Astrocyte (in vitro differentiated cells and primary cell): ENCODE measurements around the gene EYS. TPM values are rescaled to one million over a fixed set of nuclear protein-coding genes. Genes with fewer than 3 reads are reported as not detected.

Experiments used
- DNase-seq: peaks from one replicate; pipeline ENCODE4 v3.0.0-alpha.2; 2010; ENCODE audit warnings: low read depth
- FAIRE-seq: peaks from 2 replicates; lab custom pipeline; 2011; peaks lifted over from hg19 to GRCh38; lab: Jason Lieb, UNC
- H2AFZ ChIP-seq: 2 replicates; pipeline ENCODE4 v1.6.0; 2012; ENCODE audit warnings: low read depth, low read length, inconsistent platforms
- H3K27ac ChIP-seq: 2 replicates; pipeline ENCODE4 v1.5.1; 2011; ENCODE audit warnings: low read depth, low read length, inconsistent platforms
- H3K27me3 ChIP-seq: 2 replicates; pipeline ENCODE4 v1.6.0; 2011; ENCODE audit warnings: low read length, inconsistent platforms; ENCODE audit not compliant: insufficient read depth
- H3K36me3 ChIP-seq: 2 replicates; pipeline ENCODE4 v1.5.1; 2011; ENCODE audit warnings: low read length, inconsistent platforms; ENCODE audit not compliant: insufficient read depth
- H3K4me1 ChIP-seq: 2 replicates; pipeline ENCODE4 v1.5.1; 2011; ENCODE audit warnings: low read length, inconsistent platforms; ENCODE audit not compliant: insufficient read depth
- H3K4me2 ChIP-seq: 2 replicates; pipeline ENCODE4 v1.6.0; 2012; ENCODE audit warnings: low read length, inconsistent platforms
- H3K4me3 ChIP-seq: 2 replicates; pipeline ENCODE4 v1.5.1; 2011; ENCODE audit warnings: low read depth, mild to moderate bottlenecking, low read length, inconsistent platforms; ENCODE audit not compliant: insufficient read depth
- H3K79me2 ChIP-seq: 2 replicates; pipeline ENCODE4 v1.6.0; 2012; ENCODE audit warnings: mild to moderate bottlenecking, low read length, inconsistent platforms; ENCODE audit not compliant: insufficient read depth
- H3K9ac ChIP-seq: 2 replicates; pipeline ENCODE4 v1.6.0; 2012; ENCODE audit warnings: mild to moderate bottlenecking, low read length, inconsistent platforms
- H3K9me3 ChIP-seq: 2 replicates; pipeline ENCODE4 v1.5.1; 2012; ENCODE audit warnings: low read depth, mild to moderate bottlenecking, low read length, inconsistent platforms; ENCODE audit not compliant: insufficient read depth
- H4K20me1 ChIP-seq: 2 replicates; pipeline ENCODE4 v1.6.0; 2012; ENCODE audit warnings: low read length, inconsistent platforms; ENCODE audit not compliant: insufficient read depth
- H3K27ac Mint-ChIP-seq: one replicate; pipeline ENCODE4 v1.8.0; 2021; ENCODE audit warnings: mild to moderate bottlenecking, mixed read lengths; ENCODE audit not compliant: unreplicated experiment
- H3K27me3 Mint-ChIP-seq: one replicate; pipeline ENCODE4 v1.8.0; 2021; ENCODE audit warnings: low read depth, mixed read lengths; ENCODE audit not compliant: unreplicated experiment
- H3K36me3 Mint-ChIP-seq: one replicate; pipeline ENCODE4 v1.8.0; 2021; ENCODE audit warnings: low read depth, mixed read lengths; ENCODE audit not compliant: unreplicated experiment
- H3K4me1 Mint-ChIP-seq: one replicate; pipeline ENCODE4 v1.8.0; 2021; ENCODE audit warnings: low read depth, mixed read lengths; ENCODE audit not compliant: unreplicated experiment
- H3K4me3 Mint-ChIP-seq: one replicate; pipeline ENCODE4 v1.8.0; 2021; ENCODE audit warnings: mild to moderate bottlenecking, moderate library complexity, mixed read lengths; ENCODE audit not compliant: unreplicated experiment
- H3K9me3 Mint-ChIP-seq: one replicate; pipeline ENCODE4 v1.8.0; 2021; ENCODE audit warnings: mild to moderate bottlenecking, mixed read lengths; ENCODE audit not compliant: unreplicated experiment
- EZH2 ChIP-seq: IDR thresholded peaks from 2 replicates; pipeline ENCODE4 v1.6.1; 2012; ENCODE audit warnings: mild to moderate bottlenecking, low read length, inconsistent platforms; ENCODE audit not compliant: insufficient read depth
- total RNA-seq: library from RNA; stranded (reverse); gene quantifications from 2 replicates; pipeline ENCODE4 v1.2.1, GENCODE V29; 2021
- TF ChIP-seq, protein P1 (sequence below): IDR thresholded peaks from 2 replicates; pipeline ENCODE4 v1.5.1; 2011; ENCODE audit warnings: low read depth, mild to moderate bottlenecking, inconsistent platforms, low read length, moderate library complexity; ENCODE audit not compliant: insufficient read depth

The EYS gene
- total RNA-seq, 1 donor from 2014 or later = 0.16 TPM

GRCh38 chr6:64850121-64850520 is 856.9 kb downstream of the EYS start:
- no peaks in the 10 kb centered on the region for H3K4me1 ChIP-seq
- H3K4me3 ChIP-seq = no peak overlapping the region
- H3K4me1 Mint-ChIP-seq = no peaks in the 10 kb centered on the region
- H3K4me3 Mint-ChIP-seq = no peak overlapping the region
- H3K9me3 ChIP-seq = no peaks in the 10 kb centered on the region
- TF ChIP-seq EZH2 = no peak
- TF ChIP-seq, protein P1, sequence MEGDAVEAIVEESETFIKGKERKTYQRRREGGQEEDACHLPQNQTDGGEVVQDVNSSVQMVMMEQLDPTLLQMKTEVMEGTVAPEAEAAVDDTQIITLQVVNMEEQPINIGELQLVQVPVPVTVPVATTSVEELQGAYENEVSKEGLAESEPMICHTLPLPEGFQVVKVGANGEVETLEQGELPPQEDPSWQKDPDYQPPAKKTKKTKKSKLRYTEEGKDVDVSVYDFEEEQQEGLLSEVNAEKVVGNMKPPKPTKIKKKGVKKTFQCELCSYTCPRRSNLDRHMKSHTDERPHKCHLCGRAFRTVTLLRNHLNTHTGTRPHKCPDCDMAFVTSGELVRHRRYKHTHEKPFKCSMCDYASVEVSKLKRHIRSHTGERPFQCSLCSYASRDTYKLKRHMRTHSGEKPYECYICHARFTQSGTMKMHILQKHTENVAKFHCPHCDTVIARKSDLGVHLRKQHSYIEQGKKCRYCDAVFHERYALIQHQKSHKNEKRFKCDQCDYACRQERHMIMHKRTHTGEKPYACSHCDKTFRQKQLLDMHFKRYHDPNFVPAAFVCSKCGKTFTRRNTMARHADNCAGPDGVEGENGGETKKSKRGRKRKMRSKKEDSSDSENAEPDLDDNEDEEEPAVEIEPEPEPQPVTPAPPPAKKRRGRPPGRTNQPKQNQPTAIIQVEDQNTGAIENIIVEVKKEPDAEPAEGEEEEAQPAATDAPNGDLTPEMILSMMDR = no peak
- H3K27me3 ChIP-seq = no peaks in the 10 kb centered on the region
- H3K27me3 Mint-ChIP-seq = no peaks in the 10 kb centered on the region
- no peak overlapping the region for H3K27ac ChIP-seq
- H3K4me2 ChIP-seq = no peak overlapping the region
- no peaks in the 10 kb centered on the region for H3K79me2 ChIP-seq
- no peaks in the 10 kb centered on the region for H3K36me3 ChIP-seq
- no peak for DNase-seq
- no peak overlapping the region for H2AFZ ChIP-seq
- H4K20me1 ChIP-seq = no peaks in the 10 kb centered on the region
- H3K36me3 Mint-ChIP-seq = no peaks in the 10 kb centered on the region
- H3K9me3 Mint-ChIP-seq = peaks cover 5% of the 10 kb centered on the region
- H3K27ac Mint-ChIP-seq = no peak overlapping the region
- no peak overlapping the region for H3K9ac ChIP-seq
- FAIRE-seq = no peak

DNA sequence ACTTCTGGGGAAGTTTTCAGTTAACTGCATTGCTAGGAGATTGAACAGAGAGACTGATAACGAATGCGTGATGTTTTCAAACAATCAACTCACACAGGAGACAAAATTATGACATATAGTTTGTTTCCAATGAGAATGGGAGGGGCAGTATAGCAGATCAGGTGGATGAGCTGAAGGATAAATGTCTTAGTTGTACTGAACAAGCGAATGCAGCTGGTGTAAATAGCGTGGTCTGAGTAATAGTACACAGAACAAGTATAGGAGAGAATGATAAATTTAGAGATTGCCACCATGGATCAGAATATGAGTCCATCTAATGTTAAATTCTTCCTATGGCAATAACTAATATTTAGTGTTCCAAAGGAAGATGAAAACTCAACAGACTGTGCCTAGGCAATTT is 858.6 kb downstream of the EYS start:
- FAIRE-seq (no peak), DNase-seq (no peak)
- TF ChIP-seq, protein P1 = no peak
- no peak for TF ChIP-seq EZH2
- no peaks in the 10 kb centered on the region for H3K79me2 ChIP-seq
- Mint-ChIP-seq H3K27me3 (no peaks in the 10 kb centered on the region), H3K4me1 (no peaks in the 10 kb centered on the region), H3K36me3 (no peaks in the 10 kb centered on the region), H3K4me3 (no peak overlapping the region), H3K9me3 (peaks cover 5% of the 10 kb centered on the region), H3K27ac (no peak overlapping the region)
- H3K4me3 ChIP-seq = no peak overlapping the region
- H3K4me1 ChIP-seq = no peaks in the 10 kb centered on the region
- no peak overlapping the region for H2AFZ ChIP-seq
- H3K4me2 ChIP-seq = no peak overlapping the region
- no peaks in the 10 kb centered on the region for H3K27me3 ChIP-seq
- no peak overlapping the region for H3K9ac ChIP-seq
- H3K36me3 ChIP-seq = no peaks in the 10 kb centered on the region
- H3K9me3 ChIP-seq = no peaks in the 10 kb centered on the region
- no peaks in the 10 kb centered on the region for H4K20me1 ChIP-seq
- H3K27ac ChIP-seq = no peak overlapping the region

GRCh38 chr6:64847396-64847795 is 859.6 kb downstream of the EYS start:
- Histone ChIP-seq H3K27me3 (no peaks in the 10 kb centered on the region), H3K36me3 (no peaks in the 10 kb centered on the region), H3K4me2 (no peak overlapping the region), H4K20me1 (no peaks in the 10 kb centered on the region), H3K4me3 (no peak overlapping the region), H2AFZ (no peak overlapping the region), H3K4me1 (no peaks in the 10 kb centered on the region), H3K79me2 (no peaks in the 10 kb centered on the region), H3K9ac (no peak overlapping the region), H3K9me3 (no peaks in the 10 kb centered on the region), H3K27ac (no peak overlapping the region)
- Mint-ChIP-seq H3K27me3 (no peaks in the 10 kb centered on the region), H3K36me3 (no peaks in the 10 kb centered on the region), H3K9me3 (peaks cover 3% of the 10 kb centered on the region), H3K4me3 (no peak overlapping the region), H3K4me1 (no peaks in the 10 kb centered on the region), H3K27ac (no peak overlapping the region)
- TF ChIP-seq, protein P1 = no peak
- no peak for TF ChIP-seq EZH2
- no peak for FAIRE-seq
- DNase-seq = no peak
